ENCODE results near the gene TRERF1. TPM values are rescaled to one million over a fixed set of nuclear protein-coding genes. Genes with fewer than 3 reads are reported as not detected.
A peak's percentile ranks its signal among the peaks of the same experiment; 100 is the strongest.

Gene TRERF1
- total and polyA plus RNA-seq, 2 of the 4 experiments (the other 2 are of a cell fraction) = 6.3 to 9.9 TPM

GRCh38 chr6:42293386-42293977, 158.2 kb downstream of the TRERF1 start:
- Histone ChIP-seq H2AFZ (replicated peaks; ENCODE audit: low read length, poor library complexity) (no peak overlapping the region), H3K79me1 (ENCODE audit: low read depth in 1 of 2, low read length in 2 of 2) (peaks cover 68 to 87% of the 10 kb centered on the region in 2 experiments), H4K91ac (ENCODE audit: insufficient read depth, low read depth, low read length) (0 out of 2 replicates have a peak overlapping the region, but pooled peaks have one; percentile 36), H2BK120ac (ENCODE audit: low read depth, low read length) (peak overlapping the region; percentile 9; the same call in 1 of the 2 replicates), H3K4ac (ENCODE audit: low read depth, low read length) (peak overlapping the region; percentile 62), H2AK9ac (replicated peaks; ENCODE audit: low read depth, low read length, poor library complexity) (no peak overlapping the region), H4K8ac (ENCODE audit: low read depth in 2 of 2, low read length in 2 of 2) (0 out of 4 replicates have a peak overlapping the region, but pooled peaks of 1 of the 2 experiments have one; percentile 14), H3K4me2 (ENCODE audit: low read depth, low read length) (no peak overlapping the region), H3K56ac (ENCODE audit: extremely low read depth, insufficient read depth, low read length) (no peak overlapping the region), H3K9me1 (ENCODE audit: insufficient read depth, low read length) (peaks cover 46% of the 10 kb centered on the region), H3K23ac (ENCODE audit: low read depth, low read length) (no peak overlapping the region), H3K9me3 (ENCODE audit: control insufficient read depth, insufficient read depth, low read length) (no peaks in the 10 kb centered on the region), H3K36me3 (ENCODE audit: control insufficient read depth, insufficient read depth, low read length) (peaks cover 5% of the 10 kb centered on the region; the same call in 1 of the 2 replicates), H3K18ac (ENCODE audit: low read depth, low read length) (no peak overlapping the region), H3K27me3 (ENCODE audit: control insufficient read depth, insufficient read depth, low read length) (no peaks in the 10 kb centered on the region), H4K20me1 (ENCODE audit: insufficient read depth, low read length) (peaks cover 10% of the 10 kb centered on the region; the same call in 1 of the 2 replicates), H3K4me3 (ENCODE audit: insufficient read depth, low read depth, low read length) (no peak overlapping the region), H4K5ac (ENCODE audit: low read depth, low read length) (no peak overlapping the region), H2BK20ac (ENCODE audit: low read depth, low read length) (no peak overlapping the region; the same call in 1 of the 2 replicates), H2BK5ac (ENCODE audit: low read depth, low read length, poor library complexity, severe bottlenecking) (no peak overlapping the region), H3K27ac (ENCODE audit: insufficient read depth, low read length) (no peak overlapping the region), H3K4me1 (ENCODE audit: control insufficient read depth, insufficient read depth, low read length) (peaks cover 27% of the 10 kb centered on the region), H2AK5ac (ENCODE audit: low read depth, low read length) (peak overlapping the region; percentile 81), H2BK15ac (ENCODE audit: low read depth, low read length) (no peak overlapping the region), H3K9ac (ENCODE audit: low read depth, low read length) (no peak overlapping the region), H3K14ac (replicated peaks; ENCODE audit: low read depth, low read length) (no peak overlapping the region)
- TF ChIP-seq MXI1 (IDR thresholded peaks at IDR 0.05; ENCODE audit: borderline replicate concordance, low read depth, low read length) (no peak), CEBPB (IDR thresholded peaks at IDR 0.05; ENCODE audit: low read depth, low read length) (no peak), RCOR1 (IDR thresholded peaks at IDR 0.05; ENCODE audit: insufficient replicate concordance, low read length) (no peak), BHLHE40 (IDR thresholded peaks at IDR 0.05; ENCODE audit: low read depth, low read length) (no peak), FOS (IDR thresholded peaks at IDR 0.05; ENCODE audit: low read depth, low read length) (no peak)
- no TSS peak for BruUV-seq (replicated peaks)
- ATAC-seq (ENCODE audit: low read depth) = no peak
- CTCF ChIA-PET = interaction anchor here (1.0 kb wide), 1 partner anchor 254 kb away, joined by 3 read pairs; no protein-coding TSS in a partner anchor
- intact Hi-C loops (cut with micrococcal nuclease) (no loop called here), in situ Hi-C loops (cut with MboI; ENCODE audit: low sequenced_read_pairs) (no loop called here), dilution Hi-C loops (cut with HindIII; ENCODE audit: low sequenced_read_pairs, unreplicated experiment) (no loop called here)
- DNase-seq = no peak
- WGBS, 2 experiments (ENCODE audit: extremely low coverage in 2 of 2, insufficient read length in 1 of 2) = 40% methylated on average over 1 of the region's 5 CpGs; no CpG with 5 or more reads in 1 of the 2 experiments
- POLR2A ChIA-PET (ENCODE audit: unreplicated experiment) = no interaction called here

Data from IMR-90 (cell line).